Astrocyte of the spinal cord (primary cell): ENCODE data around the gene NARS2.
"Not testable (repeated sequence)": the region's sequence is repeated elsewhere in the genome, so short reads cannot be mapped to it uniquely, and the experiment has no call there.

Experiments
- DNase-seq: peaks from one replicate; pipeline ENCODE4 v3.0.0; 2011; ENCODE audit warnings: low read depth, low spot score
- H3K4me3 ChIP-seq: 2 replicates; pipeline ENCODE4 v1.5.1; 2011; ENCODE audit warnings: low read depth, mild to moderate bottlenecking, low read length, moderate library complexity
- in situ Hi-C: cut with HindIII; loops from 2 replicates; pipeline ENCODE4 v1.10.0; 2017; ENCODE audit warnings: low sequenced_read_pairs
- TF ChIP-seq, protein P1 (sequence below): IDR thresholded peaks from 2 replicates; pipeline ENCODE4 v1.5.1; 2012; ENCODE audit warnings: low read depth, mild to moderate bottlenecking, low read length, inconsistent platforms

Gene NARS2

GRCh38 chr11:78607696-78608095 is 33.0 kb upstream of the NARS2 start:
- TF ChIP-seq, protein P1, sequence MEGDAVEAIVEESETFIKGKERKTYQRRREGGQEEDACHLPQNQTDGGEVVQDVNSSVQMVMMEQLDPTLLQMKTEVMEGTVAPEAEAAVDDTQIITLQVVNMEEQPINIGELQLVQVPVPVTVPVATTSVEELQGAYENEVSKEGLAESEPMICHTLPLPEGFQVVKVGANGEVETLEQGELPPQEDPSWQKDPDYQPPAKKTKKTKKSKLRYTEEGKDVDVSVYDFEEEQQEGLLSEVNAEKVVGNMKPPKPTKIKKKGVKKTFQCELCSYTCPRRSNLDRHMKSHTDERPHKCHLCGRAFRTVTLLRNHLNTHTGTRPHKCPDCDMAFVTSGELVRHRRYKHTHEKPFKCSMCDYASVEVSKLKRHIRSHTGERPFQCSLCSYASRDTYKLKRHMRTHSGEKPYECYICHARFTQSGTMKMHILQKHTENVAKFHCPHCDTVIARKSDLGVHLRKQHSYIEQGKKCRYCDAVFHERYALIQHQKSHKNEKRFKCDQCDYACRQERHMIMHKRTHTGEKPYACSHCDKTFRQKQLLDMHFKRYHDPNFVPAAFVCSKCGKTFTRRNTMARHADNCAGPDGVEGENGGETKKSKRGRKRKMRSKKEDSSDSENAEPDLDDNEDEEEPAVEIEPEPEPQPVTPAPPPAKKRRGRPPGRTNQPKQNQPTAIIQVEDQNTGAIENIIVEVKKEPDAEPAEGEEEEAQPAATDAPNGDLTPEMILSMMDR, result no peak
- no peak overlapping the region for H3K4me3 ChIP-seq
- in situ Hi-C loops, result no loop called here
- no peak for DNase-seq

GRCh38 chr11:78606667-78607066 is 32.0 kb upstream of the NARS2 start:
- TF ChIP-seq, protein P1, result no peak
- no peak overlapping the region for H3K4me3 ChIP-seq
- no peak for DNase-seq
- in situ Hi-C loops, result no loop called here

GRCh38 chr11:78605296-78605695 is 30.6 kb upstream of the NARS2 start:
- TF ChIP-seq, protein P1, result no peak

DNA sequence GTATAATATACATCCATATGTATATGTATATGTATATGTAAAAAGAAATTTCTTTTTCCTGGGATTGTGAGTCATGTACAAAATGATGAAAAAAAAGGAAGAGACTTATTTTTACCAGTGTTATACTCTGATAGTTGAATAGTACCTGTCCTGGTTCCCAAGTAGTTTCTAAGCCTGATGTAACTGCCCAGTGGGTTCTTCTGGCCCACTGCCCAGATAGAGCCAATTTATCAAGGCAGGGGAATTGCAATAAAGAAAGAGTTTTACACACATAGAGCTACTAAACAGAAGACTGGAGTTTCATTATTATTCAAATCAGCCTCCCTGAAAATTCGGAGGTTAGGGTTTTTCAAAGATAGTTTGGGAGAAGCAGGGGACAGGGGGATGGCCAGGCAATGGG is 29.1 kb upstream of the NARS2 start:
- H3K4me3 ChIP-seq, result no peak overlapping the region
- in situ Hi-C loops, result no loop called here
- TF ChIP-seq, protein P1, result no peak
- peak; percentile 13 for DNase-seq

More at GRCh38 chr11:78605296-78605695, 30.6 kb upstream of the NARS2 start:
- in situ Hi-C loops, result no loop called here
- no peak overlapping the region for H3K4me3 ChIP-seq
- DNase-seq, result no peak

DNA sequence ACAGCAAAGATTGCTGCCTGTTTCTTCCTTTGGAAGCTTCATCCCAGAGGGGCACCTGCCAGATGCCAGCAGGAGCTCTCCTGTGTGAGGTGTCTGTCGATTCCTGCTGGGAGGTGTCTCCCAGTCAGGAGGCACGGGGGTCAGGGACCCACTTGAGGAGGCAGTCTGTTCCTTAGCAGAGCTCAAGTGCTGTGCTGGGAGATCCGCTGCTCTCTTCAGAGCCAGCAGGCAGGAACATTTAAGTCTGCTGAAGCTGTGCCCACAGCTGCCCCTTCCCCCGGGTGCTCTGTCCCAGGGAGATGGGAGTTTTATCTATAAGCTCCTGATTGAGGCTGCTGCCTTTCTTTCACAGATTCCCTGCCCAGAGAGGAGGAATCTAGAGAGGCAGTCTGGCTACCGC is 28.1 kb upstream of the NARS2 start:
- in situ Hi-C loops, DNase-seq: not testable (repeated sequence)

GRCh38 chr11:78601066-78601465 is 26.4 kb upstream of the NARS2 start:
- DNase-seq, in situ Hi-C loops, H3K4me3 ChIP-seq: not testable (repeated sequence)

More for the DNA sequence above, 28.1 kb upstream of the NARS2 start:
- H3K4me3 ChIP-seq, result not testable (repeated sequence)

- DNase-seq, H3K4me3 ChIP-seq, in situ Hi-C loops: not testable (repeated sequence)
Measured at GRCh38 chr11:78597579-78597978, 22.9 kb upstream of the NARS2 start.

DNA sequence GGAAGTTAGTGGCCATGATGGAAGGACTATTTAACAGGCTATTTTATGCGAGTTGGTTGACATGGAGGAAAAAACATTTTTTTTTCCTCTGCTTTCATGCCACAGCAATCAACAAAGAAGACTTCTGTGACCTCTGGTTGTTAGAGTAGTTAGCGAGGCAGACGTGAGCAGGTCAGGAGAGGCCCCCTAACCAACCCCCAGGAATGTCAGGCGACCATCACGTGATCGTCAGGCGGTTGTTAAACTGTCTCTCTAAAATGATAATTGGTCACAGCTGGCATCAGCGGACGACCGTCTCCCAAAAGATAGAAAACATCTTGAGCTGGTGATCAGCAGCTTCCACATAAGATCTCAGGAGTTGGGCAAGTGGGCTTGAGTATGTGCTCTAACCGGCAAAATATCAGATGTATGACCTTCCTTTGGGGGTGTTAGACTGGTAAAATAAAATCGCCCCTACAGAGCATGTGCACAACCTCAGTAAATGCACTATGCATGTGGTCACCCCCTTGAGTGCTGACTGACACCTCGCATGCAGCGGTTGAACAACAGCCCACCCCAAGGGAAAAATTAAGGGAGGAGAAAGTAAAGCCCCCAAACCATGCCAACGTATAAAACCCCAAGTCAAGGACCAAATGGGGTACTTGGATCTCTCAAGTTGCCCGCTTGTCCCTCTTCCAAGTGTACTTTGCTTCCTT is 20.9 kb upstream of the NARS2 start:
- in situ Hi-C loops, result no loop called here
- no peak overlapping the region for H3K4me3 ChIP-seq
- DNase-seq, result no peak

More for the DNA sequence above, 20.9 kb upstream of the NARS2 start:
- TF ChIP-seq, protein P1, result no peak
